Ishikawa (cell line): ENCODE results near the gene APEX1.

Source experiments
- CEBPB ChIP-seq: IDR thresholded peaks from 2 replicates; pipeline ENCODE4 v1.6.1; 2012
- CREB1 ChIP-seq: IDR thresholded peaks from 2 replicates; pipeline ENCODE4 v1.6.1; 2012; ENCODE audit warnings: low read depth
- EGR1 ChIP-seq: IDR thresholded peaks from 2 replicates; pipeline ENCODE4 v1.6.1; 2012
- EP300 ChIP-seq: IDR thresholded peaks from 2 replicates; pipeline ENCODE4 v1.6.1; 2012; ENCODE audit warnings: borderline replicate concordance
- FOXM1 ChIP-seq: IDR thresholded peaks from 2 replicates; pipeline ENCODE4 v1.6.1; 2012; ENCODE audit warnings: low read depth, borderline replicate concordance
- MAX ChIP-seq: IDR thresholded peaks from 2 replicates; pipeline ENCODE4 v1.6.1; 2012
- NFIC ChIP-seq: IDR thresholded peaks from 2 replicates; pipeline ENCODE4 v1.6.1; 2012
- RAD21 ChIP-seq: IDR thresholded peaks from 2 replicates; pipeline ENCODE4 v1.6.1; 2012; ENCODE audit warnings: low read depth
- REST ChIP-seq: IDR thresholded peaks from 2 replicates; pipeline ENCODE4 v1.6.1; 2012; ENCODE audit warnings: low read depth, mild to moderate bottlenecking
- TAF1 ChIP-seq: IDR thresholded peaks from 2 replicates; pipeline ENCODE4 v1.6.1; 2012; ENCODE audit warnings: low read depth, mild to moderate bottlenecking
- TCF12 ChIP-seq: IDR thresholded peaks from 2 replicates; pipeline ENCODE4 v1.6.1; 2012; ENCODE audit warnings: low read depth
- TEAD4 ChIP-seq: IDR thresholded peaks from 2 replicates; pipeline ENCODE4 v1.6.1; 2012
- YY1 ChIP-seq: IDR thresholded peaks from 2 replicates; pipeline ENCODE4 v1.6.1; 2012; ENCODE audit warnings: low read depth
- ZBTB7A ChIP-seq: IDR thresholded peaks from 2 replicates; pipeline ENCODE4 v1.6.1; 2012; ENCODE audit warnings: low read depth
- TF ChIP-seq, protein P1 (sequence below): IDR thresholded peaks from 2 replicates; pipeline ENCODE4 v1.6.1; 2012

APEX1 gene

GRCh38 chr14:20438664-20439063 is 16.4 kb upstream of the APEX1 start:
- no peak for TF ChIP-seq CREB1
- no peak for TF ChIP-seq FOXM1
- TF ChIP-seq TEAD4: no peak
- TF ChIP-seq RAD21: no peak
- TF ChIP-seq, protein P1, sequence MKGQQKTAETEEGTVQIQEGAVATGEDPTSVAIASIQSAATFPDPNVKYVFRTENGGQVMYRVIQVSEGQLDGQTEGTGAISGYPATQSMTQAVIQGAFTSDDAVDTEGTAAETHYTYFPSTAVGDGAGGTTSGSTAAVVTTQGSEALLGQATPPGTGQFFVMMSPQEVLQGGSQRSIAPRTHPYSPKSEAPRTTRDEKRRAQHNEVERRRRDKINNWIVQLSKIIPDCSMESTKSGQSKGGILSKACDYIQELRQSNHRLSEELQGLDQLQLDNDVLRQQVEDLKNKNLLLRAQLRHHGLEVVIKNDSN: no peak
- TF ChIP-seq MAX: no peak
- no peak for TF ChIP-seq ZBTB7A
- no peak for TF ChIP-seq TAF1
- TF ChIP-seq NFIC: no peak
- no peak for TF ChIP-seq YY1
- no peak for TF ChIP-seq REST
- TF ChIP-seq CEBPB: no peak
- no peak for TF ChIP-seq TCF12
- TF ChIP-seq EGR1: no peak
- TF ChIP-seq EP300: no peak

- TF ChIP-seq MAX (no peak), YY1 (no peak), FOXM1 (no peak), CREB1 (no peak), NFIC (no peak), RAD21 (no peak), REST (no peak), EGR1 (no peak), EP300 (no peak), TAF1 (no peak), ZBTB7A (no peak), TEAD4 (no peak), TCF12 (no peak), CEBPB (no peak)
- TF ChIP-seq, protein P1: no peak
These were observed 14.6 kb upstream of the APEX1 start for GRCh38 chr14:20440465-20440864.

GRCh38 chr14:20440882-20441281 is 14.1 kb upstream of the APEX1 start:
- TF ChIP-seq REST: no peak
- TF ChIP-seq EP300: no peak
- TF ChIP-seq EGR1: peak; percentile 7; the same call in 1 of the 2 replicates
- no peak for TF ChIP-seq ZBTB7A

GRCh38 chr14:20441461-20441860 is 13.6 kb upstream of the APEX1 start:
- TF ChIP-seq ZBTB7A: no peak
- TF ChIP-seq, protein P1: no peak
- no peak for TF ChIP-seq CREB1

DNA sequence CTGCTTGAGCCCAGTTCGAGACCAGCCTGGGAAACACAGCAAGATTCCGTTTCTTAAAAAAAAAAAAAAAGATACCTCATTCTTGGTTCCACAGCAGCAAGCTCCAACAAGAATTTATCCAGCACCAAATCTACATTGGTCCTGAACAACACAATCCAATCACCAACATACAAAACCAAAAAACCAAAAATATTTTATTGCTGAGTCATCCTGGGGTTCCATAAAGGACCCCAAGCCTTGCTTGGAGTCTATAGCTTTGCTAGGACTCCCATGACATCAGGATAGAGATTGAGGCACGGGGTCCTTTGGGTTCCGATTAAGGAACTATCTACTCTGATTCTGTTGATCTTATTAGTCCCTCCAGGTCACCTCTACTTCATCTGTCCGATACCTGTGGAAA is 8.1 kb upstream of the APEX1 start:
- no peak for TF ChIP-seq NFIC
- TF ChIP-seq CREB1: no peak
- TF ChIP-seq YY1: no peak
- no peak for TF ChIP-seq REST
- TF ChIP-seq MAX: no peak
- no peak for TF ChIP-seq CEBPB
- TF ChIP-seq RAD21: no peak
- TF ChIP-seq FOXM1: no peak
- TF ChIP-seq, protein P1: no peak
- TF ChIP-seq TEAD4: no peak
- no peak for TF ChIP-seq EGR1
